NCI-H69 (cell line): ENCODE measurements around the gene ADRA2B.
"Not testable (repeated sequence)": the region's sequence is repeated elsewhere in the genome, so short reads cannot be mapped to it uniquely, and the experiment has no call there.

Experiments used
- DNase-seq: peaks from one replicate; lab custom pipeline; 2025; lab: John Stamatoyannopoulos, UW

ADRA2B gene

GRCh38 chr2:96069878-96070277 lies 46.5 kb downstream of the ADRA2B start:
- not testable (repeated sequence) for DNase-seq

- DNase-seq: peak; percentile 90
These were observed 48.3 kb downstream of the ADRA2B start for GRCh38 chr2:96067902-96068581.

- not testable (repeated sequence) for DNase-seq
These were observed 49.2 kb downstream of the ADRA2B start for GRCh38 chr2:96067098-96067660.

- DNase-seq: not testable (repeated sequence)
These were observed 49.9 kb downstream of the ADRA2B start for GRCh38 chr2:96066511-96066910.

GRCh38 chr2:96065954-96066353 lies 50.4 kb downstream of the ADRA2B start:
- DNase-seq: not testable (repeated sequence)

- no peak for DNase-seq
These were observed 50.9 kb downstream of the ADRA2B start for GRCh38 chr2:96065381-96065930.

- DNase-seq: not testable (repeated sequence)
These were observed 51.6 kb downstream of the ADRA2B start for GRCh38 chr2:96064760-96065159.

- not testable (repeated sequence) for DNase-seq
These were observed 52.2 kb downstream of the ADRA2B start for GRCh38 chr2:96064047-96064675.

GRCh38 chr2:96063116-96063899 lies 53.1 kb downstream of the ADRA2B start:
- not testable (repeated sequence) for DNase-seq
